Hepatocyte (in vitro differentiated cells): ENCODE measurements around the gene TLR2. TPM values are rescaled to one million over a fixed set of nuclear protein-coding genes. Genes with fewer than 3 reads are reported as not detected.

ENCODE experiments used
- DNase-seq: peaks from one replicate; pipeline ENCODE4 v3.0.0-alpha.2; 2016; ENCODE audit warnings: low spot score
- H2AFZ ChIP-seq: fragments of 200-600 bp; sonication (generic); 2 replicates; pipeline ENCODE4 v1.6.0; 2016; ENCODE audit warnings: antibody characterized with exemption, mild to moderate bottlenecking
- H3K27ac ChIP-seq: fragments of 200-600 bp; sonication (generic); 2 replicates; pipeline ENCODE4 v1.5.1; 2016; ENCODE audit warnings: mild to moderate bottlenecking
- H3K27me3 ChIP-seq: fragments of 200-600 bp; sonication (generic); 2 replicates; pipeline ENCODE4 v1.6.1; 2016
- H3K36me3 ChIP-seq: fragments of 200-600 bp; sonication (generic); replicated peaks from 2 replicates; pipeline ENCODE4 v1.5.1; 2016; ENCODE audit warnings: low read depth; ENCODE audit not compliant: insufficient read depth
- H3K4me1 ChIP-seq: fragments of 200-600 bp; sonication (generic); 2 replicates; pipeline ENCODE4 v1.5.1; 2016; ENCODE audit warnings: mild to moderate bottlenecking, moderate library complexity; ENCODE audit not compliant: insufficient read depth
- H3K4me2 ChIP-seq: fragments of 200-600 bp; sonication (generic); 2 replicates; pipeline ENCODE4 v1.6.0; 2016
- H3K4me3 ChIP-seq: fragments of 200-600 bp; sonication (generic); 2 replicates; pipeline ENCODE4 v1.5.1; 2016; ENCODE audit warnings: mild to moderate bottlenecking
- H3K79me2 ChIP-seq: fragments of 200-600 bp; sonication (generic); 2 replicates; pipeline ENCODE4 v1.6.0; 2017; ENCODE audit warnings: mild to moderate bottlenecking
- H3K9me2 ChIP-seq: fragments of 200-600 bp; sonication (generic); replicated peaks from 2 replicates; pipeline ENCODE4 v1.6.0; 2017; ENCODE audit warnings: mild to moderate bottlenecking; ENCODE audit not compliant: insufficient read depth
- H3K9me3 ChIP-seq: fragments of 200-600 bp; sonication (generic); 2 replicates; pipeline ENCODE4 v1.5.1; 2016; ENCODE audit warnings: low read depth, mild to moderate bottlenecking
- H4K20me1 ChIP-seq: fragments of 200-600 bp; sonication (generic); 2 replicates; pipeline ENCODE4 v1.6.0; 2016; ENCODE audit warnings: mild to moderate bottlenecking; ENCODE audit not compliant: insufficient read depth, poor library complexity, severe bottlenecking
- EZH2 ChIP-seq: fragments of 200-600 bp; sonication (generic); IDR thresholded peaks from 2 replicates; pipeline ENCODE4 v1.6.1; 2016; ENCODE audit warnings: antibody characterized with exemption, mild to moderate bottlenecking, borderline replicate concordance
- EZH2phosphoT487 ChIP-seq: fragments of 200-600 bp; sonication (generic); IDR thresholded peaks from one replicate; pipeline ENCODE4 v1.6.1; 2018; ENCODE audit warnings: antibody characterized with exemption, mild to moderate bottlenecking, low read depth, moderate library complexity; ENCODE audit not compliant: unreplicated experiment, severe bottlenecking
- WGBS: methylation state at CpG from one replicate; pipeline ENCODE4 v1.1.6; 2016; ENCODE audit warnings: low lambda C conversion rate; ENCODE audit errors: missing lambda C conversion rate; 5-methylcytosine and 5-hydroxymethylcytosine counted together
- polyA plus RNA-seq: library from polyadenylated mRNA; unstranded; fragments of >200 nt; fragmentation: Nextera tagmentation; extraction: Ambion mirVana; gene quantifications from 2 replicates; pipeline ENCODE4 v1.2.1, GENCODE V29; 2016
- total RNA-seq: library from RNA; depleted of rRNA; stranded (reverse); fragments of >200 nt; gene quantifications from 2 replicates; pipeline ENCODE4 v1.2.3, GENCODE V29; 2014
- TF ChIP-seq, protein P1 (sequence below): fragments of 200-600 bp; sonication (generic); IDR thresholded peaks from 2 replicates; pipeline ENCODE4 v1.5.1; 2016; ENCODE audit warnings: antibody characterized with exemption, mild to moderate bottlenecking; ENCODE audit not compliant: poor library complexity

Gene TLR2
- total and polyA plus RNA-seq, 2 experiments from 2014 or later: 1.7 to 6.6 TPM

DNA sequence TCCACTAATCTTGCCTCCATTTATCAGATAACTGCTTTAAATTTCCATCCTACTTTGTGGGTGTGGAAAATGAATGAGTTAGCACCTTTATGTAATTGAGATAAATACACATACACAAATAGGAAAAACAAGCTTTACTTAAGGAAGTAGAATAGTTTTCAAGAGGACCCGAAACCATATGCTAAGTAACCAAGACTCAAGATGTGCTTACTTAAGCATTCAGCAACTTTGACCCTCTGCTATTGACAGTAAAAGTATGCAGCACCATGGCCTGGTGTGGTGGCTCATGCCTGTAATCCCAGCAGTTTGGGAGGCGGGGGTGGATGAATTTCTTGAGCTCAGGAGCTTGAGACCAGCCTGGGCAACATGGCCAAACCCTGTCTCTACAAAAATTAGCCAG lies 45.8 kb downstream of the TLR2 start:
- no peak overlapping the region for H3K27ac ChIP-seq
- no peak overlapping the region for H3K4me3 ChIP-seq
- H3K79me2 ChIP-seq: no peaks in the 10 kb centered on the region
- no peaks in the 10 kb centered on the region for H3K36me3 ChIP-seq
- no peaks in the 10 kb centered on the region for H3K9me3 ChIP-seq
- H3K9me2 ChIP-seq: no peaks in the 10 kb centered on the region
- no peaks in the 10 kb centered on the region for H3K27me3 ChIP-seq
- TF ChIP-seq EZH2phosphoT487: no peak
- no peak for DNase-seq
- no peak overlapping the region for H3K4me2 ChIP-seq
- no peak overlapping the region for H2AFZ ChIP-seq
- WGBS: 85% methylated on average over 2 of the region's 2 CpGs
- peaks cover 5% of the 10 kb centered on the region for H3K4me1 ChIP-seq
- no peaks in the 10 kb centered on the region for H4K20me1 ChIP-seq

DNA sequence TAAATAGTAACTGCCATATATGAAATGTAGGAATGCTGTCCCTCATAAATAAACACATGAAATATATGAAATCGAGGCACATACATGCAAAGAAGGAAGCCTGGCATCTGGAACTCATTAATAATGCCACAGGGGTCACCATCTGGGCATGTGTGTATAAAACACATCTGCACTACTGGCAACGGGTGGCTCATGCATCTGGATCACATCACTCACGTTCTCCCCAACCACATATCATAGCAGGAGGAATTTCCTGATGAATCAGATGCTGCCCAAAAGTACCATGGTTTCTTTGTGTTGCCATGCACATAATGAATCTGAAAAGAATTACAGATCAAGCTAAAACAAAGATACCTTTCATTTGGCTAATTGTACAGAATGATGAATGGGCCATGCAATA lies 47.2 kb downstream of the TLR2 start:
- Histone ChIP-seq H3K9me2 (no peaks in the 10 kb centered on the region), H3K9me3 (no peaks in the 10 kb centered on the region)

DNA sequence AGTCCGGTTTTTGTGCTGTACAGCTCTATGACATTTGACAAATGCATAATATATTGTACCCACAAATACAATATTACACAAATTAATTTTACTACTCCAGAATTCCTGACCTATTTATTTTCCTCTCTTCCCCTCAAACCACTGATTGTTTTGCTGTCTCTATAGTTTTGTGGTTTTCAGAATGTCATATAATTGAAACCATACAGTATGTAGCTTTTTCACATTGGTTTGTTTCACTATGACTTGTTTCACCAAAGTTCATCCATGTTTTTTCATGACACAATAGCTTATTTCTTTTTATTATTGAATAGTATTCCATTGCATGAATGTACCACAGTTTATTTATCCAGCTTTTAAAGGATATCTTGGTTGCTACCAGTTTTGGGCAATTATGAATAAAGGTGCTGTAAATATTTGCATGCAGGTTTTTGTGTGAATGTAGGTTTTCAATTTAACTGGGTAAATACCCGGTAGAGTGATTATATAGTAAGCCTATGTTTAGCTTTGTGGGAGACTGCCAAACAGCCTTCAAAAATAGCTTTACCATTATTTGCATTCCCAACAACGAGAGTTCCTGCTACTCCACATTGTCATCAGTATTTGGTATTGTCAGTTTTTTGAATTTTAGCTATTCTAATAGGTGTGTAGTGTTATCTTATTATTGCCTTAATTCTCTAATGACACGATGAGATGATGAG lies 49.8 kb downstream of the TLR2 start:
- DNase-seq: no peak
- Histone ChIP-seq H3K4me3 (no peak overlapping the region), H3K79me2 (no peaks in the 10 kb centered on the region), H3K9me3 (no peaks in the 10 kb centered on the region), H3K4me2 (no peak overlapping the region), H3K9me2 (no peaks in the 10 kb centered on the region), H4K20me1 (no peaks in the 10 kb centered on the region), H3K4me1 (peaks cover 5% of the 10 kb centered on the region), H3K27ac (no peak overlapping the region), H3K27me3 (no peaks in the 10 kb centered on the region), H2AFZ (no peak overlapping the region), H3K36me3 (no peaks in the 10 kb centered on the region)
- WGBS: 77% methylated on average over 4 of the region's 4 CpGs
- TF ChIP-seq EZH2 (no peak), EZH2phosphoT487 (no peak)
- TF ChIP-seq, protein P1, sequence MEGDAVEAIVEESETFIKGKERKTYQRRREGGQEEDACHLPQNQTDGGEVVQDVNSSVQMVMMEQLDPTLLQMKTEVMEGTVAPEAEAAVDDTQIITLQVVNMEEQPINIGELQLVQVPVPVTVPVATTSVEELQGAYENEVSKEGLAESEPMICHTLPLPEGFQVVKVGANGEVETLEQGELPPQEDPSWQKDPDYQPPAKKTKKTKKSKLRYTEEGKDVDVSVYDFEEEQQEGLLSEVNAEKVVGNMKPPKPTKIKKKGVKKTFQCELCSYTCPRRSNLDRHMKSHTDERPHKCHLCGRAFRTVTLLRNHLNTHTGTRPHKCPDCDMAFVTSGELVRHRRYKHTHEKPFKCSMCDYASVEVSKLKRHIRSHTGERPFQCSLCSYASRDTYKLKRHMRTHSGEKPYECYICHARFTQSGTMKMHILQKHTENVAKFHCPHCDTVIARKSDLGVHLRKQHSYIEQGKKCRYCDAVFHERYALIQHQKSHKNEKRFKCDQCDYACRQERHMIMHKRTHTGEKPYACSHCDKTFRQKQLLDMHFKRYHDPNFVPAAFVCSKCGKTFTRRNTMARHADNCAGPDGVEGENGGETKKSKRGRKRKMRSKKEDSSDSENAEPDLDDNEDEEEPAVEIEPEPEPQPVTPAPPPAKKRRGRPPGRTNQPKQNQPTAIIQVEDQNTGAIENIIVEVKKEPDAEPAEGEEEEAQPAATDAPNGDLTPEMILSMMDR: no peak

More for the DNA sequence above, 47.2 kb downstream of the TLR2 start:
- TF ChIP-seq EZH2 (no peak), EZH2phosphoT487 (no peak)
- TF ChIP-seq, protein P1: no peak
- Histone ChIP-seq H3K4me2 (peak overlapping the region; percentile 2), H3K27ac (no peak overlapping the region), H3K36me3 (no peaks in the 10 kb centered on the region), H2AFZ (no peak overlapping the region), H3K27me3 (no peaks in the 10 kb centered on the region), H3K79me2 (no peaks in the 10 kb centered on the region), H3K4me1 (peaks cover 5% of the 10 kb centered on the region), H3K4me3 (no peak overlapping the region), H4K20me1 (no peaks in the 10 kb centered on the region)
- peak; percentile 9 for DNase-seq
- 42% methylated on average over 3 of the region's 3 CpGs for WGBS

DNA sequence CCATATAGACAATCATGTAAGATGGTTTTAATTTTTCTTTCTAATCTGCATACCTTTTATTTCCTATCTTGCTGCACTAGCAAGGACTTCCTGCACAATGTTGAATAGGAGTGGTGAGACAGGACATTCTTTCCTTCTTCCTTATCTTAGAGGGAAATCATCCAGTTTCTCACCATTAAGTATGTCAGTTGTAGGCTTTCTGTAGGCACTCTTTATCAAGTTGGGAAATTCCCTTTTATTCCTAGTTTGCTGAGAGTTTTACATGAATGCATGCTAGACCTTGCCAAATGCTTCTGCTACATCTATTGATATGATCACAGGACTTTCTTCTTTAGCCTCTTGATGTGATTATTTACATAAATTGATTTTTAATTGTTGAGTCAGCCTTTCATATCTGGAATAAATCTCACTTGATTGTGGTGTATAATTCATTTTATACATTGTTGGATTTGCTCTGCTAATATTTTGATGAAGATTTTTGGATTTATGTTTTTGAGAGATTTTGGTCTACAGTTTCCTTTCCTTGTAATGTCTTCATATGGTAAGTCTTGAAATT lies 51.9 kb downstream of the TLR2 start:
- Histone ChIP-seq H3K4me2 (no peak overlapping the region), H3K9me3 (no peaks in the 10 kb centered on the region), H3K79me2 (no peaks in the 10 kb centered on the region), H3K36me3 (no peaks in the 10 kb centered on the region), H3K9me2 (no peaks in the 10 kb centered on the region), H2AFZ (no peak overlapping the region), H3K27me3 (no peaks in the 10 kb centered on the region), H4K20me1 (no peaks in the 10 kb centered on the region), H3K4me3 (no peak overlapping the region), H3K4me1 (peaks cover 5% of the 10 kb centered on the region), H3K27ac (no peak overlapping the region)
- TF ChIP-seq EZH2phosphoT487: no peak
- TF ChIP-seq, protein P1: no peak
- no peak for TF ChIP-seq EZH2
- DNase-seq: no peak
